Epithelial cell of proximal tubule (primary cell): Measurements from ENCODE around the gene DUSP7. TPM values are rescaled to one million over a fixed set of nuclear protein-coding genes. Genes with fewer than 3 reads are reported as not detected.
"Not testable (repeated sequence)": the region's sequence is repeated elsewhere in the genome, so short reads cannot be mapped to it uniquely, and the experiment has no call there.

Experiments
- DNase-seq: peaks from one replicate; pipeline ENCODE4 v3.0.0-alpha.2; 2011; ENCODE audit warnings: low read depth
- H3K4me3 ChIP-seq: 2 replicates; pipeline ENCODE4 v1.5.1; 2011; ENCODE audit warnings: low read depth, mild to moderate bottlenecking, low read length
- total RNA-seq: library from RNA; depleted of rRNA; stranded (reverse); fragments of >200 nt; gene quantifications from 2 replicates; pipeline ENCODE4 v1.2.3, GENCODE V29; 2015
- TF ChIP-seq, protein P1 (sequence below): conservative IDR thresholded peaks from 2 replicates; pipeline ENCODE4 v1.5.1; 2012; ENCODE audit warnings: low read depth, mild to moderate bottlenecking, low read length

The DUSP7 gene
- total RNA-seq, 1 donor from 2014 or later, result 23.7 TPM

GRCh38 chr3:52034651-52035050 lies 21.7 kb downstream of the DUSP7 start:
- no peak for DNase-seq
- TF ChIP-seq, protein P1, sequence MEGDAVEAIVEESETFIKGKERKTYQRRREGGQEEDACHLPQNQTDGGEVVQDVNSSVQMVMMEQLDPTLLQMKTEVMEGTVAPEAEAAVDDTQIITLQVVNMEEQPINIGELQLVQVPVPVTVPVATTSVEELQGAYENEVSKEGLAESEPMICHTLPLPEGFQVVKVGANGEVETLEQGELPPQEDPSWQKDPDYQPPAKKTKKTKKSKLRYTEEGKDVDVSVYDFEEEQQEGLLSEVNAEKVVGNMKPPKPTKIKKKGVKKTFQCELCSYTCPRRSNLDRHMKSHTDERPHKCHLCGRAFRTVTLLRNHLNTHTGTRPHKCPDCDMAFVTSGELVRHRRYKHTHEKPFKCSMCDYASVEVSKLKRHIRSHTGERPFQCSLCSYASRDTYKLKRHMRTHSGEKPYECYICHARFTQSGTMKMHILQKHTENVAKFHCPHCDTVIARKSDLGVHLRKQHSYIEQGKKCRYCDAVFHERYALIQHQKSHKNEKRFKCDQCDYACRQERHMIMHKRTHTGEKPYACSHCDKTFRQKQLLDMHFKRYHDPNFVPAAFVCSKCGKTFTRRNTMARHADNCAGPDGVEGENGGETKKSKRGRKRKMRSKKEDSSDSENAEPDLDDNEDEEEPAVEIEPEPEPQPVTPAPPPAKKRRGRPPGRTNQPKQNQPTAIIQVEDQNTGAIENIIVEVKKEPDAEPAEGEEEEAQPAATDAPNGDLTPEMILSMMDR, result no peak
- H3K4me3 ChIP-seq, result no peak overlapping the region

GRCh38 chr3:52034212-52034611 lies 22.2 kb downstream of the DUSP7 start:
- no peak overlapping the region for H3K4me3 ChIP-seq
- no peak for DNase-seq
- TF ChIP-seq, protein P1, result no peak

GRCh38 chr3:52033748-52034147 lies 22.6 kb downstream of the DUSP7 start:
- not testable (repeated sequence) for DNase-seq

DNA sequence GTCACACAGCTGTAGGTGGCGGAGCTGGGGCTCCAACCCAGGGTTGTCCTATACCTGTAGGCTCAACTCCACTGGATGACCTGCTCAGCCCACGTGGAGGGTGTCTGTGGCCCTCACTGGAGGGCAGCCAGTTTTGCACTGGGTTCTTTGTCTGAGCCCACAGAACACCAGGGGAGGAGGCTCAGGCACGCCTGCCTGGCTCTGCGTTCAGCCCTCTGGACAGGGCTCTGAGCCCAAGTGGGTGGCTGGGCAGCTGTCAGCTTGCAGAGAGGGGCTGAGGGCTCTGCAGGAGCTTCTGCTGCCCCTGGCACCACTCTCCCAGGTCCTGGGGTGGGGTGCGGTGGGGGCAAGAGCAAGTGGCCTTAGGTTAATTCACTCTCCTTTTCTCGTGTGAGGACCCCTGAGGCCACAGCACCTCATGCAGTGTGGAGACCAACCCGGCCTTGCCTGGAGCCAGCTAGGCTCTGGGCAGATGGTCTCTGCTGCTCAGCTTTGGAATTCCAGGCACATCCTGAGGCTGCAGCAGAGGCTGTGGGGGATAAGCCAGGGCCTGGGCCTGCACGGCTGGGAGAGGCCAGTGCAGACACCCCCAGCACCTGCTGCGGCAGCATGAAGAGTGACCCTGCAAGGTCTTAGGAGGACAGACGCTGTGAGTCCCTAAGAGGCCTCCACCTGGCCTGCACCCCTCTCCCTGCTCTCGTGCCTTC lies 23.5 kb downstream of the DUSP7 start:
- no peak for DNase-seq
- no peak overlapping the region for H3K4me3 ChIP-seq
- TF ChIP-seq, protein P1, result no peak

More at GRCh38 chr3:52033748-52034147, 22.6 kb downstream of the DUSP7 start:
- not testable (repeated sequence) for H3K4me3 ChIP-seq

GRCh38 chr3:52031896-52032295 lies 24.5 kb downstream of the DUSP7 start:
- DNase-seq, result no peak
- H3K4me3 ChIP-seq, result no peak overlapping the region
- TF ChIP-seq, protein P1, result no peak

DNA sequence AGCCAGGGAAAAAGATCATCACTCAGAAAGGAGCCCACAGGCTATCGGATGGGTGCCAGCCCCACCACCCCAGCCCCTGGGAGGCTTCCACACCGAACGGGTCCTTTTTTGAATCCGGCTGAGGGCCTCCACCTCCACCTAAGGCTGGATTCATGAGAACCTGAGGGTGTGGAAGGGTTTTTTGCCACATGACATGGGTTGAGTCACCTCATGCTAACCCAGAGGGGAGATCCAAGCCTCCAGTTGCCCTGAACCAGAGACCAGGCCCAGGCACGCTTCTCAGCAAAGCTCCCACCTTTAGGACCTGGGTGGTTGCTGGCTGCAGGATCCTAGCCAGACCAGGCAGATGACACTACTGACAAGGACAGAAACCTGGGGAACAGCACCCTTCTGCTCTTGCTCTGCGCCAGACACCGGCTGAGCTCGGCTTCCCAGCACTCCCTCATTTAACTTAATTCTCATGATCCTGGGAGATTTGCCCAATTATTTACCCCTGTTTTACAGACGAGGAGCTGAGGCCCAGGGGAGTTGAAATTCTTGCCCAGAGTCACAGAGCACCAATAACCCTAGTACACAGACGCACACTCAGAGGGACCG lies 25.6 kb downstream of the DUSP7 start:
- no peak overlapping the region for H3K4me3 ChIP-seq
- TF ChIP-seq, protein P1, result no peak
- no peak for DNase-seq

GRCh38 chr3:52029535-52029934 lies 26.8 kb downstream of the DUSP7 start:
- no peak overlapping the region for H3K4me3 ChIP-seq
- DNase-seq, result no peak
- TF ChIP-seq, protein P1, result no peak
